ENCODE data around the gene EVI2A. TPM values are rescaled to one million over a fixed set of nuclear protein-coding genes. Genes with fewer than 3 reads are reported as not detected.
"Not testable (repeated sequence)": the region's sequence is repeated elsewhere in the genome, so short reads cannot be mapped to it uniquely, and the experiment has no call there.

The EVI2A gene
- total RNA-seq, 2 donors from 2014 or later, result 2.1 to 9.0 TPM

- Histone ChIP-seq H3K27me3 (no peaks in the 10 kb centered on the region), H3K27ac (no peak overlapping the region), H3K36me3 (no peaks in the 10 kb centered on the region), H3K4me3 (no peak overlapping the region), H3K9me3 (no peaks in the 10 kb centered on the region), H3K4me1 (no peaks in the 10 kb centered on the region)
- no peak for DNase-seq (ENCODE audit: low spot score)
- TF ChIP-seq, protein P1, sequence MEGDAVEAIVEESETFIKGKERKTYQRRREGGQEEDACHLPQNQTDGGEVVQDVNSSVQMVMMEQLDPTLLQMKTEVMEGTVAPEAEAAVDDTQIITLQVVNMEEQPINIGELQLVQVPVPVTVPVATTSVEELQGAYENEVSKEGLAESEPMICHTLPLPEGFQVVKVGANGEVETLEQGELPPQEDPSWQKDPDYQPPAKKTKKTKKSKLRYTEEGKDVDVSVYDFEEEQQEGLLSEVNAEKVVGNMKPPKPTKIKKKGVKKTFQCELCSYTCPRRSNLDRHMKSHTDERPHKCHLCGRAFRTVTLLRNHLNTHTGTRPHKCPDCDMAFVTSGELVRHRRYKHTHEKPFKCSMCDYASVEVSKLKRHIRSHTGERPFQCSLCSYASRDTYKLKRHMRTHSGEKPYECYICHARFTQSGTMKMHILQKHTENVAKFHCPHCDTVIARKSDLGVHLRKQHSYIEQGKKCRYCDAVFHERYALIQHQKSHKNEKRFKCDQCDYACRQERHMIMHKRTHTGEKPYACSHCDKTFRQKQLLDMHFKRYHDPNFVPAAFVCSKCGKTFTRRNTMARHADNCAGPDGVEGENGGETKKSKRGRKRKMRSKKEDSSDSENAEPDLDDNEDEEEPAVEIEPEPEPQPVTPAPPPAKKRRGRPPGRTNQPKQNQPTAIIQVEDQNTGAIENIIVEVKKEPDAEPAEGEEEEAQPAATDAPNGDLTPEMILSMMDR (IDR thresholded peaks at IDR 0.05), result no peak
These were observed 27.8 kb downstream of the EVI2A start for GRCh38 chr17:31293581-31293980.

GRCh38 chr17:31291820-31292219 lies 29.6 kb downstream of the EVI2A start:
- Histone ChIP-seq H3K27me3 (no peaks in the 10 kb centered on the region), H3K4me1 (no peaks in the 10 kb centered on the region), H3K27ac (no peak overlapping the region), H3K4me3 (no peak overlapping the region), H3K9me3 (no peaks in the 10 kb centered on the region), H3K36me3 (no peaks in the 10 kb centered on the region)
- no peak for DNase-seq (ENCODE audit: low spot score)
- TF ChIP-seq, protein P1 (IDR thresholded peaks at IDR 0.05), result no peak

DNA sequence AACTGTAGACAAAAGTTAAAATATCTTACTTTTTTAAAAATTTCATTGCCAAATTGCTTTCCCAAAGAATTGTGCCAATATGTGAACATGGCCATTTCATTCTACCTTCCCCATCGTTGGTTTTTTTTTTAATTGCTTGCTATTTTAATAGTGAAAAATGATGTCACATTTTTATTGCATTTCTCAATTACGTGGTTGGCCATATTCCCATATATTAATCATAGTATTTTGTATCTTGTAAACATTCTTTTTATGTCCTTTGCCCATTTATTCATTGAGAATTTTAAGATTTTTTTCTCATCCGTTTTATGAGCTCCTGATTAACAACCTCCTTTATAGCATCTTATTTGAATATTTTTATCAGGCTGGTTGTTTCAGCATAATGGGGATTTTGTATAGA lies 31.6 kb downstream of the EVI2A start:
- H3K36me3 ChIP-seq, result no peaks in the 10 kb centered on the region
- TF ChIP-seq, protein P1 (IDR thresholded peaks at IDR 0.05), result no peak
- DNase-seq (ENCODE audit: low spot score), result no peak
- no peaks in the 10 kb centered on the region for H3K4me1 ChIP-seq
- no peak overlapping the region for H3K27ac ChIP-seq
- H3K27me3 ChIP-seq, result no peaks in the 10 kb centered on the region
- H3K9me3 ChIP-seq, result no peaks in the 10 kb centered on the region
- H3K4me3 ChIP-seq, result no peak overlapping the region

- DNase-seq (ENCODE audit: low spot score); H3K27ac ChIP-seq; H3K36me3 ChIP-seq; H3K27me3 ChIP-seq; H3K4me3 ChIP-seq; H3K4me1 ChIP-seq; H3K9me3 ChIP-seq: not testable (repeated sequence)
These were observed 33.5 kb downstream of the EVI2A start for GRCh38 chr17:31287932-31288331.

- H3K9me3 ChIP-seq, result no peaks in the 10 kb centered on the region
- no peaks in the 10 kb centered on the region for H3K36me3 ChIP-seq
- TF ChIP-seq, protein P1 (IDR thresholded peaks at IDR 0.05), result no peak
- no peaks in the 10 kb centered on the region for H3K4me1 ChIP-seq
- no peaks in the 10 kb centered on the region for H3K27me3 ChIP-seq
- no peak overlapping the region for H3K4me3 ChIP-seq
- DNase-seq (ENCODE audit: low spot score), result no peak
- H3K27ac ChIP-seq, result no peak overlapping the region
These were observed 34.8 kb downstream of the EVI2A start for GRCh38 chr17:31286587-31286986.

DNA sequence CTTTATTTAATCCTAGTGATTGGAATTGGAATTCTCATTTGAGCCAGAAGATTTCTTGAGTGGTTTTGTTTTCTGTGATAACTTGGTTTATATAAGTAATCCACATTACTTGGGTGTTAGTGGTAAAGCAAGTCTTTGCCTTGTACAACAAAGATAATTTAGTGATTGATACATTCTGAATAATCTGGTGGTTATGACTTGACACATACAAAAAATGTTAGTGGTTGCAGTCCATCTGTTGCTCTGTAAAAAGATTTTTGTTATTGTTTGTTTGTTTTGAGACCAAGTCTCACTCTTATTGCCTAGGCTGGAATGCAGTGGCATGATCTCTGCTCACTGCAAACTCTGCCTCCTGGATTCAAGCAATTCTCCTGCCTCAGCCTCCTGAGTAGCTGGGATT lies 37.6 kb downstream of the EVI2A start:
- Histone ChIP-seq H3K4me1 (no peaks in the 10 kb centered on the region), H3K27ac (no peak overlapping the region), H3K27me3 (no peaks in the 10 kb centered on the region), H3K4me3 (no peak overlapping the region), H3K36me3 (peaks cover 9% of the 10 kb centered on the region), H3K9me3 (no peaks in the 10 kb centered on the region)
- DNase-seq (ENCODE audit: low spot score), result no peak
- TF ChIP-seq, protein P1 (IDR thresholded peaks at IDR 0.05), result no peak

All from right atrium auricular region (tissue), 2 donors.